Naive thymus-derived CD4-positive, alpha-beta T cell (primary cell): ENCODE results near the gene HELQ. TPM values are rescaled to one million over a fixed set of nuclear protein-coding genes. Genes with fewer than 3 reads are reported as not detected.
A peak's percentile ranks its signal among the peaks of the same experiment; 100 is the strongest.

Experiments used
- ATAC-seq: fragments of 150-1000 bp; cut with Tn5 transposase; 2 replicates; pipeline ENCODE4 v1.10.0; 2021; ENCODE audit warnings: mild to moderate bottlenecking, moderate library complexity
- CTCF ChIA-PET: fragments of 350-600 bp; sonication (Branson Sonifier 250); formaldehyde crosslinking; loops from one replicate; lab custom pipeline; 2021; ENCODE audit warnings: antibody characterized with exemption; lab: Charles Lee
- POLR2A ChIA-PET: fragments of 350-600 bp; sonication (Branson Sonifier 250); formaldehyde crosslinking; loops from one replicate; lab custom pipeline; 2021; ENCODE audit warnings: antibody characterized with exemption, inconsistent platforms; lab: Charles Lee
- DNase-seq, 9 donors: peaks; one replicate each; pipeline versions ENCODE4 v3.0.0 to v3.0.0-alpha.2; 2020 to 2022; ENCODE audit warnings: mixed read lengths in 1 of 9
- H3K27ac ChIP-seq: one replicate; pipeline ENCODE4 v1.7.0; 2013; ENCODE audit warnings: mild to moderate bottlenecking, low read depth, low read length, moderate library complexity
- H3K27me3 ChIP-seq, 2 donors: one replicate each; pipeline ENCODE4 v1.7.0; 2013; ENCODE audit warnings: low read length in 2 of 2, mild to moderate bottlenecking in 2 of 2, moderate library complexity in 2 of 2; ENCODE audit not compliant: control insufficient read depth in 2 of 2, insufficient read depth in 2 of 2
- H3K36me3 ChIP-seq, 3 experiments: 1 replicate in 2 of 3; 2 replicates in 1 of 3; pipeline ENCODE4 v1.7.0; 2013; ENCODE audit warnings: low read length in 3 of 3, mild to moderate bottlenecking in 3 of 3, moderate library complexity in 1 of 3; ENCODE audit not compliant: insufficient read depth in 3 of 3, control insufficient read depth in 2 of 3
- H3K4me1 ChIP-seq, 2 donors: one replicate each; pipeline ENCODE4 v1.7.0; 2013; ENCODE audit warnings: low read length in 2 of 2, mild to moderate bottlenecking in 2 of 2, moderate library complexity in 1 of 2; ENCODE audit not compliant: control insufficient read depth in 2 of 2, insufficient read depth in 2 of 2
- H3K4me3 ChIP-seq: 2 replicates; pipeline ENCODE4 v1.7.0; 2013; ENCODE audit warnings: mild to moderate bottlenecking, low read length
- H3K9me3 ChIP-seq, 3 experiments: 1 replicate in 2 of 3; 2 replicates in 1 of 3; pipeline ENCODE4 v1.7.0; 2013; ENCODE audit warnings: low read length in 3 of 3; ENCODE audit not compliant: control insufficient read depth in 2 of 3
- H3K27ac Mint-ChIP-seq, 9 donors: one replicate each; pipeline ENCODE4 v1.8.0; 2020 to 2022; ENCODE audit warnings: mixed read lengths in 9 of 9, mild to moderate bottlenecking in 8 of 9, moderate library complexity in 5 of 9, inconsistent platforms in 2 of 9
- H3K27me3 Mint-ChIP-seq, 5 donors: one replicate each; pipeline ENCODE4 v1.8.0; 2021 to 2022; ENCODE audit warnings: mixed read lengths in 5 of 5, mild to moderate bottlenecking in 1 of 5
- H3K36me3 Mint-ChIP-seq, 5 donors: one replicate each; pipeline ENCODE4 v1.8.0; 2020 to 2022; ENCODE audit warnings: mixed read lengths in 5 of 5, mild to moderate bottlenecking in 3 of 5, inconsistent platforms in 1 of 5
- H3K4me1 Mint-ChIP-seq, 7 donors: one replicate each; pipeline ENCODE4 v1.8.0; 2020 to 2022; ENCODE audit warnings: mixed read lengths in 7 of 7, mild to moderate bottlenecking in 3 of 7, inconsistent platforms in 1 of 7
- H3K4me3 Mint-ChIP-seq, 10 donors: one replicate each; pipeline ENCODE4 v1.8.0; 2020 to 2022; ENCODE audit warnings: mild to moderate bottlenecking in 10 of 10, mixed read lengths in 10 of 10, moderate library complexity in 6 of 10, inconsistent platforms in 2 of 10
- H3K9me3 Mint-ChIP-seq, 11 donors: one replicate each; pipeline ENCODE4 v1.8.0; 2020 to 2022; ENCODE audit warnings: mixed read lengths in 11 of 11, mild to moderate bottlenecking in 4 of 11, inconsistent platforms in 1 of 11, moderate library complexity in 1 of 11
- intact Hi-C, 2 donors: fragments of 100-400 bp; cut with micrococcal nuclease; formaldehyde crosslinking; loops; one replicate each; pipeline ENCODE4 v1.15.1; 2023
- polyA plus RNA-seq, 2 donors: library from polyadenylated mRNA; unstranded; fragments of 300-500 nt; fragmentation: Illumina TruSeq; gene quantifications; one replicate each; pipeline ENCODE4 v1.2.3, GENCODE V29; 2021
- total RNA-seq, 6 experiments: library from RNA in 5 of 6; stranded (reverse) in 5 of 6; gene quantifications; 1 replicate in 5 of 6; 2 replicates in 1 of 6; pipeline ENCODE4 v1.2.3 and lab custom pipeline; 2021 to 2026

The HELQ gene
- total and polyA plus RNA-seq, 7 experiments from 2014 or later, result 14.1 to 53.9 (median 31.8) TPM

- peaks cover 5 to 20% (median 8%) of the 10 kb centered on the region in 5 donors for H3K36me3 Mint-ChIP-seq
- H3K9me3 ChIP-seq, result no peaks in the 10 kb centered on the region
- POLR2A ChIA-PET, result interaction anchor here (0.6 kb wide), 1 partner anchor 17 kb away, joined by 3 read pairs; no protein-coding TSS in a partner anchor
- intact Hi-C loops, result no loop called here
- ATAC-seq (no peak), DNase-seq (no peak)
- no peaks in the 10 kb centered on the region for H3K36me3 ChIP-seq
- no peak overlapping the region for H3K4me3 ChIP-seq
- peaks cover 0 to 1% of the 10 kb centered on the region in 2 donors for H3K4me1 ChIP-seq
- CTCF ChIA-PET, result no interaction called here
- H3K9me3 Mint-ChIP-seq, result peaks cover 0 to 9% (median under 1%) of the 10 kb centered on the region in 11 donors
- H3K27me3 ChIP-seq, result no peaks in the 10 kb centered on the region
- H3K27me3 Mint-ChIP-seq, result peaks cover 0 to 9% (median 0%) of the 10 kb centered on the region in 5 donors
- no peak overlapping the region for H3K27ac Mint-ChIP-seq
- no peak overlapping the region for H3K27ac ChIP-seq
- peaks cover 0 to 2% (median 0%) of the 10 kb centered on the region in 7 donors for H3K4me1 Mint-ChIP-seq
- H3K4me3 Mint-ChIP-seq, result no peak overlapping the region
These were observed 61.7 kb downstream of the HELQ start for GRCh38 chr4:83393908-83394307.

DNA sequence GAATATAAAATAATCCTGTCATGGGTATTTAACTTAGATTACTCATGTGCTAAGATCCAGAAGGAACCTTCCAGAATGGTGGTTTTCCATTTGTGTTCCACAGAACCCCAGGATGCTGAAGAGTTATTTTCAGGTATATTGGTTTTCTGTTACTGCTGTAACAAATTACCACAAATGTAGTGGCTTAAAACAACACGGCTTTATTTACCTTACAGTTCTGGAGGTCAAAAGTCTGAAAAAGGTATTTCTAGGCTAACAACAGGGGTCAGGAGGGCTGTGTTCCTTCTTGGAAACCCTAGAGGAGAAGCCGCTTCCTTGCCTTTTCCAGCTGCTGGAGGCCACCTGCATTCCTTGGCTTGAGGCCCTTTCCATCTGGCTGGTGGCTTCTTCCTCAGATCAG, 63.1 kb downstream of the HELQ start:
- intact Hi-C loops, result no loop called here
- no peak overlapping the region for H3K27ac Mint-ChIP-seq

DNA sequence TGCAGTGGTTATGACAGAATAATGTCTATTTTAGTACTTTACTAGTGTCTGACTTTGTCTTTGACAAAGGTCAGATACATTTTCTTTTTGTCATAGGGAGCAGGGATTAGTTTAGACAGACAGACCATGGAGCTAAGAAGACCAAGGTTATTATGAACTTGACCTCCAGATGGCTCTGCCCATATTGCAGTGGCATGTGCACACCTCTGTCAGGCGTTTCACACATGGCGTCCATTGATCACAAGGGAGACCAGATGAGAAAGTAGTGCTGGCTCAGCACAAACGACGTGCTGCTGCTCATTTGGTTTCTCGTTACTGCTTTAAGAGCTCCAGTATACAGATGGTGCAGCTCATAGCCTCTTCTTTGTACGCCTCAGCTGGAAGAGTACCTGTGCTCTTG, 64.7 kb downstream of the HELQ start:
- no peaks in the 10 kb centered on the region for H3K9me3 ChIP-seq
- H3K27ac ChIP-seq, result no peak overlapping the region
- no peaks in the 10 kb centered on the region for H3K27me3 ChIP-seq
- no peak for DNase-seq
- Mint-ChIP-seq H3K4me3 (no peak overlapping the region), H3K27ac (peak overlapping the region in 1 of 9 donors; percentile 24), H3K4me1 (peaks cover 0 to 20% (median 11%) of the 10 kb centered on the region in 7 donors), H3K36me3 (peaks cover 0 to 4% (median 0%) of the 10 kb centered on the region in 5 donors), H3K9me3 (peaks cover 0 to 3% (median 0%) of the 10 kb centered on the region in 11 donors), H3K27me3 (peaks cover 0 to 9% (median 0%) of the 10 kb centered on the region in 5 donors)
- no peaks in the 10 kb centered on the region for H3K36me3 ChIP-seq
- POLR2A ChIA-PET, result interaction anchor here (0.8 kb wide), 1 partner anchor 27 kb away, joined by 4 read pairs; no protein-coding TSS in a partner anchor
- no peak for ATAC-seq
- intact Hi-C loops, result no loop called here
- peaks cover 0 to 11% of the 10 kb centered on the region in 2 donors for H3K4me1 ChIP-seq
- H3K4me3 ChIP-seq, result no peak overlapping the region
- CTCF ChIA-PET, result no interaction called here

More for the DNA sequence above, 63.1 kb downstream of the HELQ start:
- Histone ChIP-seq H3K36me3 (no peaks in the 10 kb centered on the region), H3K4me1 (peaks cover 0 to 11% of the 10 kb centered on the region in 2 donors), H3K27me3 (no peaks in the 10 kb centered on the region), H3K4me3 (no peak overlapping the region), H3K9me3 (no peaks in the 10 kb centered on the region), H3K27ac (no peak overlapping the region)
- peaks cover 0 to 9% (median 0%) of the 10 kb centered on the region in 5 donors for H3K27me3 Mint-ChIP-seq
- peaks cover 0 to 4% (median 0%) of the 10 kb centered on the region in 11 donors for H3K9me3 Mint-ChIP-seq
- DNase-seq (no peak), ATAC-seq (no peak)
- peaks cover 0 to 15% (median 11%) of the 10 kb centered on the region in 7 donors for H3K4me1 Mint-ChIP-seq
- no peak overlapping the region for H3K4me3 Mint-ChIP-seq
- ChIA-PET POLR2A (no interaction called here), CTCF (no interaction called here)
- H3K36me3 Mint-ChIP-seq, result peaks cover 2 to 12% (median 4%) of the 10 kb centered on the region in 5 donors

- CTCF ChIA-PET, result no interaction called here
These were observed 65.7 kb downstream of the HELQ start for GRCh38 chr4:83389756-83390505.

DNA sequence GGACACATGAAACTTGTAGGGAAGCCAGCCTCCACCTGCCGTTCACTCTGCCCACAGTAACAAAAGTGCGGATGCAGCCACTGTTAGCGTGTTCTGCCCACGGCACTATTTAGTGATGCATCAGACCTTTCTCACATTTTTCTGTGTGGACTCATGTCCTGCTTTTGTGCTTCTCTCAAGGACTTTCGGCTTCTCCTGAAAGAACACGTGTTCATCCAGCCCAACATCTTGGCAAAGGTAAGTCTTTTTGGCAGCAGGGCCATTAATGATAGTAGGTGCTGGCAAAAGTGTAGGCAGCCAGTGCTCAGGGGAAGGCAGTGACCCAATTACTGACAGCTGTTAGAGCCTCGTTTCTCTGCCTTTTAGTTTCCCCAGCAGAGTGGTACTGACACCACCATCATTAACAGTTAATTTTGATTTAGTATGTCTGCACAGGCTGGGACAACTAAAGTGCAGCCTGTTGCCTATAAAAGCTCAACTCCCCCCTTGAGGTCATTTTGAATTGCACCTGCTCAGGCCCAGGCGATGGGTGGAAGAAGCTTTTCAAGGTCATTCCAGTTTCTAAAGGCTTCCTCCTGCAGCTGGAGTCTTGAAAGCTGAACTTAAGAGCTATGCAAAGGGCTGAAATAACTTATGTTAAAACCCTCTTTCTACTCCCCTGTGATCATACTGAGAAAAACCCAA, 66.4 kb downstream of the HELQ start:
- H3K27ac Mint-ChIP-seq, result peak overlapping the region in 1 of 9 donors; percentile 84
- POLR2A ChIA-PET, result interaction anchor here (0.9 kb wide), 1 partner anchor 19 kb away, joined by 4 read pairs; no protein-coding TSS in a partner anchor
- H3K4me3 Mint-ChIP-seq, result no peak overlapping the region
- peaks cover 0 to 9% (median 0%) of the 10 kb centered on the region in 5 donors for H3K27me3 Mint-ChIP-seq
- peaks cover 0 to 20% (median 11%) of the 10 kb centered on the region in 7 donors for H3K4me1 Mint-ChIP-seq
- Histone ChIP-seq H3K36me3 (no peaks in the 10 kb centered on the region), H3K4me1 (peaks cover 0 to 11% of the 10 kb centered on the region in 2 donors), H3K9me3 (no peaks in the 10 kb centered on the region), H3K27me3 (no peaks in the 10 kb centered on the region), H3K4me3 (no peak overlapping the region), H3K27ac (no peak overlapping the region)
- H3K9me3 Mint-ChIP-seq, result peaks cover 0 to 3% (median 0%) of the 10 kb centered on the region in 11 donors
- CTCF ChIA-PET, result no interaction called here
- DNase-seq (no peak), ATAC-seq (no peak)
- intact Hi-C loops, result loop anchor here (2.0 to 10.0 kb wide), 3 partner anchors 54 to 314 kb away; partner anchors contain the start of gene HPSE (in 2 of the 2)
- no peaks in the 10 kb centered on the region for H3K36me3 Mint-ChIP-seq

More at GRCh38 chr4:83389756-83390505, 65.7 kb downstream of the HELQ start:
- Mint-ChIP-seq H3K4me3 (no peak overlapping the region), H3K9me3 (peaks cover 0 to 3% (median 0%) of the 10 kb centered on the region in 11 donors), H3K36me3 (no peaks in the 10 kb centered on the region), H3K27ac (peak overlapping the region in 1 of 9 donors; percentile 23), H3K27me3 (peaks cover 0 to 9% (median 0%) of the 10 kb centered on the region in 5 donors), H3K4me1 (peaks cover 0 to 20% (median 11%) of the 10 kb centered on the region in 7 donors)
- no peak for ATAC-seq
- no peak for DNase-seq
- H3K4me1 ChIP-seq, result peaks cover 0 to 11% of the 10 kb centered on the region in 2 donors
- intact Hi-C loops, result loop anchor here (2.0 to 10.0 kb wide), 3 partner anchors 55 to 315 kb away; partner anchors contain the start of gene HPSE (in 2 of the 2)
- no peaks in the 10 kb centered on the region for H3K9me3 ChIP-seq
- no peak overlapping the region for H3K4me3 ChIP-seq
- H3K27ac ChIP-seq, result no peak overlapping the region
- POLR2A ChIA-PET, result no interaction called here
- no peaks in the 10 kb centered on the region for H3K36me3 ChIP-seq
- H3K27me3 ChIP-seq, result no peaks in the 10 kb centered on the region

DNA sequence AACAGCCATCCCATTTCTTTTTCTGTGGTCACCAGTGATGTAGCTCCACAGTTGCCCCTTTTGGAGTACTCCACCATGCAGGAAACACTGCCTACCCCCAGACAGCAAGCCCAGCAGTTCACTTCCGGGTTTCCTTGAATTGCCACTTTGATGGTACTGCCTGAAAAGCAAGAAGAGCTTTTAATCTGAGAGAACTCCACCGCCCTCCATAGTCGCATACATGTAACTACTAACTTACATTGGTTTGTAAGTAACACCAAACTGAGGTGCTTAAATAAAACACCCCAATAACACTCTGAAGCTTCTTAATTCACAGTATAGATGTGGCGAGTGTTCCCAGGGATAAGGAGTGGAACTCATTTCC, 67.3 kb downstream of the HELQ start:
- H3K4me3 ChIP-seq, result no peak overlapping the region
- POLR2A ChIA-PET, result interaction anchor here (0.5 to 0.9 kb wide), 2 partner anchors 20 to 95 kb away, joined by 3 to 4 read pairs; no protein-coding TSS in a partner anchor
- H3K9me3 Mint-ChIP-seq, result peaks cover 0 to 3% (median 0%) of the 10 kb centered on the region in 11 donors
- CTCF ChIA-PET, result no interaction called here
- H3K27me3 ChIP-seq, result no peaks in the 10 kb centered on the region
- intact Hi-C loops, result loop anchor here (1.0 to 10.0 kb wide), 7 partner anchors 53 to 314 kb away; partner anchors contain the start of genes HPSE (in 2 of the 2) and COQ2 (in 1 of the 2)
- H3K36me3 Mint-ChIP-seq, result no peaks in the 10 kb centered on the region
- peaks cover 0 to 11% of the 10 kb centered on the region in 2 donors for H3K4me1 ChIP-seq
- peaks cover 0 to 9% (median 0%) of the 10 kb centered on the region in 5 donors for H3K27me3 Mint-ChIP-seq
- DNase-seq, result peak in 7 of 9 donors; percentile 31 to 60 (median 55)
- H3K4me3 Mint-ChIP-seq, result peak overlapping the region in 2 of 10 donors; percentile 5 to 32
- peaks cover 0 to 20% (median 11%) of the 10 kb centered on the region in 7 donors for H3K4me1 Mint-ChIP-seq
- peak overlapping the region in 7 of 9 donors; percentile 16 to 84 (median 62) for H3K27ac Mint-ChIP-seq
- no peaks in the 10 kb centered on the region for H3K9me3 ChIP-seq
- no peaks in the 10 kb centered on the region for H3K36me3 ChIP-seq
- H3K27ac ChIP-seq, result no peak overlapping the region
- peak; percentile 73 for ATAC-seq
